ENCODE measurements around the gene LRRC32. TPM values are rescaled to one million over a fixed set of nuclear protein-coding genes. Genes with fewer than 3 reads are reported as not detected.

Gene LRRC32
- total and polyA plus RNA-seq, 7 donors = 0.69 to 30.7 (median 10.9) TPM

DNA sequence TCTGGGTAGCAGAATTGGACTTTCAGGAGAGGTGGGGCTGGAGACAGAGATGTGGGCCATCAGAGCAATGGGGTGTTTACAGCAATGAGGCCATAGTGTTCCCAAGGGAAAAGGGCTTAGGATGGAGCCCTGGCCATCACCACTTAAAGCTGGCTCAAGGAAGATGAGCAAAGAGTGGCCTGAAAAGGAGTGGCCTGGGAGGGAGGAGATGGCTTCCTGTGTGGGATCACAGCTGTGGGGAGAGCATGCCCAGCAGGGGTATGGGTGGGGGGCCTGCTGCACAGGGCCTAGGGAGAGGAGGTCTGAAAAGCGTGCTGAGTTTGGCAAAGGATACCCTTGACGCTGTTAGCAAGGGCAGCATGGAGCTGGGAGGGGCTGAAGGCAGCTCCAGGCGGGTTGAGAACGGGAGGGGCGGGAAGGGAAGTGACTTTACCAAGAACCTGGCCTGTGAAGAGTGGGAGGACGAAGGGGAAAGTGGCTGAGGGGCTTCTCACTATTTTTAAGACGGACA lies 13.9 kb downstream of the LRRC32 start:
- Histone ChIP-seq H3K4me3 (no peak overlapping the region), H3K9me3 (no peaks in the 10 kb centered on the region), H3K27ac (peak overlapping the region; percentile 23 to 73 (median 67)), H3K4me1 (peaks cover 0 to 39% (median 36%) of the 10 kb centered on the region in 4 donors), H3K27me3 (no peaks in the 10 kb centered on the region), H3K36me3 (no peaks in the 10 kb centered on the region)
- peak; percentile 59 for DNase-seq
- intact Hi-C loops (cut with DNase I) = no loop called here
- 61% methylated on average over 7 of the region's 7 CpGs for WGBS, 2 donors
- no peak for TF ChIP-seq EP300 (IDR thresholded peaks at IDR 0.05)
- TF ChIP-seq POLR2AphosphoS5 (IDR thresholded peaks at IDR 0.05) = no peak
- no peak for TF ChIP-seq POLR2A (IDR thresholded peaks at IDR 0.05)
- TF ChIP-seq, protein P1, sequence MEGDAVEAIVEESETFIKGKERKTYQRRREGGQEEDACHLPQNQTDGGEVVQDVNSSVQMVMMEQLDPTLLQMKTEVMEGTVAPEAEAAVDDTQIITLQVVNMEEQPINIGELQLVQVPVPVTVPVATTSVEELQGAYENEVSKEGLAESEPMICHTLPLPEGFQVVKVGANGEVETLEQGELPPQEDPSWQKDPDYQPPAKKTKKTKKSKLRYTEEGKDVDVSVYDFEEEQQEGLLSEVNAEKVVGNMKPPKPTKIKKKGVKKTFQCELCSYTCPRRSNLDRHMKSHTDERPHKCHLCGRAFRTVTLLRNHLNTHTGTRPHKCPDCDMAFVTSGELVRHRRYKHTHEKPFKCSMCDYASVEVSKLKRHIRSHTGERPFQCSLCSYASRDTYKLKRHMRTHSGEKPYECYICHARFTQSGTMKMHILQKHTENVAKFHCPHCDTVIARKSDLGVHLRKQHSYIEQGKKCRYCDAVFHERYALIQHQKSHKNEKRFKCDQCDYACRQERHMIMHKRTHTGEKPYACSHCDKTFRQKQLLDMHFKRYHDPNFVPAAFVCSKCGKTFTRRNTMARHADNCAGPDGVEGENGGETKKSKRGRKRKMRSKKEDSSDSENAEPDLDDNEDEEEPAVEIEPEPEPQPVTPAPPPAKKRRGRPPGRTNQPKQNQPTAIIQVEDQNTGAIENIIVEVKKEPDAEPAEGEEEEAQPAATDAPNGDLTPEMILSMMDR (IDR thresholded peaks at IDR 0.05) = no peak

DNA sequence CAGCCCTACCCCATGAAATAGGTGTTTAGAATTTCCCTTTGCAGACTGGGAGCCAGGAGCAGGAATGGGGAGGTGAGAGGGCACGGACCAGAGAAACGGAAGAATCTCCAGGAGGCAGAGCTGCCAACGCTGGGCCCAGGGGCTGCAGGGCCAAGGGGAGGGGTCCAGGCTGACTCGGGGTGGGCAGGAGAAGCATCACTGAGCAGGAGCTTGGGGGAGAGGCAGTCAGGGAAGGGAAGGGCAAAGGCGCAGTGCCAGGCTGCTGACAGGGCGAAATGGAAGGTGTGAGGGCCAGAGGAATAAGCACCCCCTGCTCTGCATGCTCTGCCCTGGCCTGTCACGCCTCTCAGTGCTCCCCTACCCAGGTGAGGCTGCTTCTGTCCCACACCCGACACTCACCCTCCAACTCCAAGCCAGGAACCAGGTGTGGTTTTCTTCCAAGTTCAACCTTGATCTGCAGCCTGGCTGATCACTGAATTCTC lies 14.5 kb downstream of the LRRC32 start:
- no peaks in the 10 kb centered on the region for H3K27me3 ChIP-seq
- peaks cover 0 to 39% (median 36%) of the 10 kb centered on the region in 4 donors for H3K4me1 ChIP-seq
- no peaks in the 10 kb centered on the region for H3K36me3 ChIP-seq
- TF ChIP-seq POLR2AphosphoS5 (IDR thresholded peaks at IDR 0.05) (no peak), EP300 (IDR thresholded peaks at IDR 0.05) (no peak), POLR2A (IDR thresholded peaks at IDR 0.05) (no peak)
- TF ChIP-seq, protein P1 (IDR thresholded peaks at IDR 0.05) = no peak
- peak; percentile 58 for DNase-seq
- peak overlapping the region; percentile 48 to 73 (median 67) for H3K27ac ChIP-seq
- H3K4me3 ChIP-seq = no peak overlapping the region
- H3K9me3 ChIP-seq = no peaks in the 10 kb centered on the region
- WGBS, 2 donors = 73 to 83% methylated on average over 8 of the region's 8 CpGs
- intact Hi-C loops (cut with DNase I) = no loop called here

DNA sequence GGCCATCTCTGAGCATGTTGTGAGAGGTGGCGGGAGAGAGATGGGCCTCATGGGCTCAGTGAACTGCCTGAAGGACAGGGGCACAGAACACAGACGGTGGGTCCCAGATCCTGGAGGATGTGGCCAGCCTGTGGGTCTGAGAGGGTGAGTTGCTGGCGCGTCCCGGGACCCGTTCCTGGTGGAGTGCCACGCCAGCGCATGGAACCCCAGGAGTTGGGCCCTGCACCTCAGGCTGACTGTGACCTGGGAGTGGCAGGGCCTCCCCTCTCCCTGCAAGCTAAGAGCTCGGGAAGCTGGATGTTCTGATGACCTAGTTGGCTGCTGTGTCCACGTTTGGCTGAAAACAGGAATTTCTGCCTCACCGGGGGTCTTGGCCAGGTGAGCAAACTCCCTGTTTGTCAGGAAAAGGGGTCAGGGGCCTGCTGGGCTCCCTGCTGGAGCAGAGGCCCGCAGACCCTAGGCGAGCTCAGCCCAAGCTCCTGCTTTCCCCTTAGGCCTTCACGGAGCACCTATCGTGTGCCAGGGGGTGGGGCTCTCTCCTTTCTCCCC lies 15.0 kb downstream of the LRRC32 start:
- Histone ChIP-seq H3K4me3 (no peak overlapping the region), H3K27me3 (no peaks in the 10 kb centered on the region), H3K36me3 (no peaks in the 10 kb centered on the region), H3K27ac (peak overlapping the region; percentile 48 to 73 (median 67)), H3K4me1 (peaks cover 0 to 39% (median 36%) of the 10 kb centered on the region in 4 donors), H3K9me3 (no peaks in the 10 kb centered on the region)
- TF ChIP-seq POLR2A (IDR thresholded peaks at IDR 0.05) (no peak), EP300 (IDR thresholded peaks at IDR 0.05) (no peak), POLR2AphosphoS5 (IDR thresholded peaks at IDR 0.05) (no peak)
- TF ChIP-seq, protein P1 (IDR thresholded peaks at IDR 0.05) = no peak
- intact Hi-C loops (cut with DNase I) = no loop called here
- peak; percentile 64 for DNase-seq
- 84 to 90% methylated on average over 15 of the region's 15 CpGs for WGBS, 2 donors

DNA sequence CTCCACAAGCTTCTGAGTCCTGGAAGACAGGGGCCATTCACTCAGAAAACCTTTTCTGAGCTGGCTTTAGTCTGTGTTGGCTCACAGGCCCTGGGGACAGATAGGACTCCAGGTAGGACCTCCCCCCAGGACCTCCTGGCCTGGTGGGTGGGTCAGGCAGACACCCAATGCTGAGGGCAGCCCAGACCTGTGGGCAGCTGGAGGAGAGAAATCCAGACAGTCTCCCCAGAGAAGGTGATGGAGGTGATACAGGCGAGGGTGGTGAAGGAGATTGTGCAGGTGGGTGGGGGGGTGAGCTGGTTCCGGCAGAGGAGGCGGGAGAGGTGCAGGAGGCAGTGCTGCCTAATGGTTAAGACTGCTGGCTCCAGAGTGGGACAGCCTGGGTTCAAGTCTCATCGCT lies 15.6 kb downstream of the LRRC32 start:
- H3K27ac ChIP-seq = peak overlapping the region; percentile 48 to 73 (median 67)
- TF ChIP-seq, protein P1 (IDR thresholded peaks at IDR 0.05) = no peak
- TF ChIP-seq POLR2AphosphoS5 (IDR thresholded peaks at IDR 0.05) (no peak), POLR2A (IDR thresholded peaks at IDR 0.05) (no peak), EP300 (IDR thresholded peaks at IDR 0.05) (no peak)
- no peaks in the 10 kb centered on the region for H3K9me3 ChIP-seq
- peaks cover 0 to 40% (median 37%) of the 10 kb centered on the region in 4 donors for H3K4me1 ChIP-seq
- H3K27me3 ChIP-seq = no peaks in the 10 kb centered on the region
- no peaks in the 10 kb centered on the region for H3K36me3 ChIP-seq
- no peak overlapping the region for H3K4me3 ChIP-seq
- WGBS, 2 donors = 93 to 94% methylated on average over 4 of the region's 4 CpGs
- intact Hi-C loops (cut with DNase I) = loop anchor here (5.0 kb wide), 1 partner anchor 48 kb away; no protein-coding TSS in a partner anchor
- DNase-seq = peak; percentile 53

Data from sigmoid colon (tissue), 7 donors.